ENCODE results near the gene FOXL2.
A peak's percentile ranks its signal among the peaks of the same experiment; 100 is the strongest.

Gene FOXL2

GRCh38 chr3:138945709-138946662, 951 bp downstream of the FOXL2 start:
- DNase-seq (ENCODE audit: low read depth in 3 of 3), result no peak

- DNase-seq (ENCODE audit: low read depth in 3 of 3), result no peak
These were observed 1.8 kb downstream of the FOXL2 start for GRCh38 chr3:138944929-138945708.

- no peak for DNase-seq (ENCODE audit: low read depth in 3 of 3)
These were observed 2.3 kb downstream of the FOXL2 start for GRCh38 chr3:138944654-138944928.

GRCh38 chr3:138943724-138944653, 2.9 kb downstream of the FOXL2 start:
- no peak for DNase-seq (ENCODE audit: low read depth in 3 of 3)

- no peak for DNase-seq (ENCODE audit: low read depth in 3 of 3)
These were observed 3.9 kb downstream of the FOXL2 start for GRCh38 chr3:138942861-138943623.

GRCh38 chr3:138942271-138942670, 4.7 kb downstream of the FOXL2 start:
- no peak for DNase-seq (ENCODE audit: low read depth in 3 of 3)

GRCh38 chr3:138941259-138941885, 5.6 kb downstream of the FOXL2 start:
- DNase-seq (ENCODE audit: low read depth in 3 of 3), result no peak

GRCh38 chr3:138940446-138940845, 6.5 kb downstream of the FOXL2 start:
- no peak for DNase-seq (ENCODE audit: low read depth in 3 of 3)

GRCh38 chr3:138939561-138940241, 7.2 kb downstream of the FOXL2 start:
- DNase-seq (ENCODE audit: low read depth in 3 of 3), result no peak

- DNase-seq (ENCODE audit: low read depth in 3 of 3), result no peak
These were observed 7.9 kb downstream of the FOXL2 start for GRCh38 chr3:138938877-138939560.

GRCh38 chr3:138938056-138938876, 8.7 kb downstream of the FOXL2 start:
- DNase-seq (ENCODE audit: low read depth in 3 of 3), result no peak

GRCh38 chr3:138937690-138938055, 9.3 kb downstream of the FOXL2 start:
- no peak for DNase-seq (ENCODE audit: low read depth in 3 of 3)

- DNase-seq (ENCODE audit: low read depth in 3 of 3), result no peak
These were observed 9.9 kb downstream of the FOXL2 start for GRCh38 chr3:138936741-138937689.

GRCh38 chr3:138935863-138936740, 10.8 kb downstream of the FOXL2 start:
- DNase-seq (ENCODE audit: low read depth in 3 of 3), result peak; percentile 37 to 68 (median 61)

GRCh38 chr3:138935505-138935862, 11.5 kb downstream of the FOXL2 start:
- no peak for DNase-seq (ENCODE audit: low read depth in 3 of 3)

- no peak for DNase-seq (ENCODE audit: low read depth in 3 of 3)
These were observed 12.8 kb downstream of the FOXL2 start for GRCh38 chr3:138933981-138934691.
